Eye (tissue), 1 donor: ENCODE data around the gene MAP4.
A peak's percentile ranks its signal among the peaks of the same experiment; 100 is the strongest.
"Not testable (repeated sequence)": the region's sequence is repeated elsewhere in the genome, so short reads cannot be mapped to it uniquely, and the experiment has no call there.

Experiments
- DNase-seq: peaks from one replicate; pipeline ENCODE4 v3.0.0-alpha.2; 2015

The MAP4 gene

DNA sequence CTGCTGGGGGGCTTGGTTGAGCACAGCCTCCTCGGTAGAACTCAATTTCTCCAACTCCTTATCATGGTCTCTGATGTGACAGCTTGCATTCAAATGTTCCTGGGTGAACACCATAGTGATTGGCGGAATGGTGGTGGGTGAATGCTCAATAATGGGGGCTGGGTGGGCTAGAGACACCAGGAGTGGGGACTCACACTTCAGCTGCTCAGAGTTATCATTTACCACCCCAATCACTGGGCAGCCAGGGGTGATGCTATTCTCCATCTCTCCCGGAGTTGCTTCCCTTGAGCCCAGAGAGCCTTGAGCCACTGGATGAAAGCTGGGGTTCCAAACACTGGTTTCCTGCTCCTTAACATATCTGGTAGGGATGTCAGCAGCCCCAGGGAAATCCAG, 124.6 kb downstream of the MAP4 start:
- peak; percentile 36 for DNase-seq

DNA sequence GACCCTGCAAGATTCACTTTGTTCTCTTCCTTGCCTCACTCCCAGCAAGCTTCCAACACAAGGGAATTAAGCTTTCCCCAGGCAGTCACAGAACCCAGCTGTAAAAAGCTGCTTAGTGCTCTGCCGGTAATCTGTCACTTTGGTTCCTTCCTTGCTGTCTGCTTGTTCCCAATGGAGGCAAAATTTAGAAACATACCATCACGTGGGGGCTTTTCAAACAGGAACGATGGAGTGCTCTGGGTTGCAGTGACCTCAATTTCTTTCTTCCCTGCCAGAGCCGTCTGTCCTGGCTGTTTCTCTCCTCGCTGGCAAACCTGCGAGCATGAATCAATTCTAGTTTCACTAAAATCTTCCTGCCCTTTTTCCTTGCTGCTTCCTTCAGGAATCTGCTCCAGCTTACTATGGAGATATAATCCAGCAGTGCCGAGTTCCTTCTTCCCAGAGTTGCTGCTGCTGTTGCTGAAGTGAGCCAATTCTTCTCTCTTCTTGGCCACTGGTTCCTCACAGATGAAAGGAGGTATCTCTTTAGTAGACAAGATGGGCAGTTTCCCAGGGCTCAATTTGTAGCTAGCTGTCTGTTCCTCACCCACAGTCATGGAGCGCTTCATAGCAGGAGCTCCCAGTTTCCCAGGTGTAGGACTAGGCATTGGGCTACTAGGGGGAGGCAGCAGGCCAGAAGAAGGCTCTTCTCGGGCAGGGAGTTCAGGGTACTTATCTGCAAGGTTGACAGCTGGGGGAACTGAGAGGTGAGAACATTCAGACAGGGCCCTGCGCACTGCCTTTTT, 125.2 kb downstream of the MAP4 start:
- DNase-seq: no peak

DNA sequence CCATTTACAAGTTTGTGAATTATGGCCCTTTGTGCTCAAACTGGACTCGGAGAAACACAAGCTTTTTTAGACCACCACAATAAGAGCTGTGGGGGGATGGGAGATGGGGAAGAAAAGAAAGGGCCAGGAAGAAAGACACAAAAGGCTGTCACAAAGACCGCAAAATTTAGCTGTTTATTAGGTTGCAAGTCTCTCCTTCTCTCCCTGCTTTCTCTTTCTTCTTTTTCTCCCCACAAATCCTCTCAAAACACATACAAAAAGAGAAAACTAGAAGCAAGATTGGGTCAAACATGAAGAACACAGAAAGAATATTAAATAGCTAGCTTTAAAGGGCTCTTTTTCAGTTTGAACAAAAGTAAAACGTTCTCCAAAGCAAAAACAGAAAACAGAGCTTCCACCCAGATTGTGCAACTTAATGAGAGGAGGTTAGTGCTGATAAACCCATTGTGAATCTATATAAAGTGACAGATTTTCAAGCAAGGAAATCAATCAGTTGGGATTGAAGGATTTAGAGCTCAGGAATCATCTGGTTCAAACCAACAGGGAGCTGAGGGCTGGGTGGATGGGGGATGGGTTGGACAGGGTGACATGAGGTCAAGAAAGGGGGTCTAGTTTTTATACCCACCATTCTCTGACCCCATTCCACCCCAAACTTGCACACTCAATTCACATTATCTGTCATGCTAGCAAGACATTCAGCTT, 125.9 kb downstream of the MAP4 start:
- DNase-seq: peak; percentile 82

DNA sequence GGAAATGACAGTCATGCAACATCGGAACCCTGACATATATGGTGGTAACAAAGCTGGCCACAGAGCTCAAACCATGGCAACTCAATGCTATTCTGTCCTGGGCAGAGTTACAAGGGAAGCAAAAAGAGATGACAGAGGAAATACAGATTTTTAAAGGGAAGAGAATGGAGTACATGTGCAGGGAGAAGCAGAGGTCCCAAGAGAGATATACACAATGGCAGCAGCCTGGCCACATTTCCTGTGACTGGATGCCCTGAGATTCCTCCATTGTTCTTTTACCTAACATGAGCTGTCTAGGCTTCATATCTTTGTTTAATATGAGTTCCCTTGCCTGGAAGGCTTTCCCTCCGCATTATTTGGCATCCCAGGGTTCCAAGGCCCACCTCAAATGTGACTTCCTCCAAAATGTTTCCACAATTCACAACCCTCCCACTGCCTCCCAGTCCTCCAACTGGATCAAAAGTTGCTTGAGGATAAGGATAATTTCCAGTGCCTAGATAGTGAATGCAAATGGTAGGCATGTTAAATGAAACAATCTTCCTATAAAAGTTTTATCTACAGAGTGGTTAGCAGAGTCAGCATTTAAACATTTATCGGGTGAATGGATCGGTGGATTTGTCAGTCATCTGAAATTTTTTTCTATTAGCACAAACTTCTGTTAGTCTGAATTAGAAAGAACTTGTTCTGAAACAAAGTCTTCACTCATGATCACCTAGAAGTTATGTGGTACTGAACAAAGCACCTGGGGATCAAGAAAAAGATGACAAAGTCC, 127.0 kb downstream of the MAP4 start:
- peak; percentile 16 for DNase-seq

DNA sequence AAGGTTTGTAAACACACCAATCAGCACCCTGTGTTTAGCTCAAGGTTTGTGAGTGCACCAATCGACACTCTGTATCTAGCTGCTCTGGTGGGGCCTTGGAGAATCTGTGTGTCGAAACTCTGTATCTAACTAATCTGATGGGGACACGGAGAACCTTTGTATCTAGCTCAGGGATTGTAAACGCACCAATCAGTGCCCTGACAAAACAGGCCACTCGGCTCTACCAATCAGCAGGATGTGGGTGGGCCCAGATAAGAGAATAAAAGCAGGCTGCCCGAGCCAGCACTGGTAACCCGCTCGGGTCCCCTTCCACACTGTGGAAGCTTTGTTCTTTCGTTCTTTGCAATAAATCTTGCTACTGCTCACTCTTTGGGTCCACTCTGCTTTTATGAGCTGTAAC, 128.2 kb downstream of the MAP4 start:
- DNase-seq: not testable (repeated sequence)

DNA sequence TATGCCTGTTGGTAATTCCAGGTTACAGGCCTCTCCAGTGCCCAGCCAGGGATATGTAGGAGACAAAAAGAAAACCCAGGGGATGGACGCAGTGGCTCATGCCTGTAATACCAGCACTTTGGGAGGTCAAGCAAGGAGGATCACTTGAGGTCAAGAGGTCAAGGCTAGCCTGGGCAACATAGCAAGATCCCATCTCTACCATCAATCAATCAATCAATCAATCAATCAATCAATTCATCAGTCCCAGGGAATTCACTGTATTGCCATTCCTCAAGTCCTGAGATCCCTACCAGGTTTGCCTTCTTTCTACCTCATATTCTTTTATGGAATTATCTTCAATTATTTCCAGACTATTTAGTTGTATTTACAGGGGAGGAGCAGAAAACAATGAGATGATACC, 131.0 kb downstream of the MAP4 start:
- no peak for DNase-seq

DNA sequence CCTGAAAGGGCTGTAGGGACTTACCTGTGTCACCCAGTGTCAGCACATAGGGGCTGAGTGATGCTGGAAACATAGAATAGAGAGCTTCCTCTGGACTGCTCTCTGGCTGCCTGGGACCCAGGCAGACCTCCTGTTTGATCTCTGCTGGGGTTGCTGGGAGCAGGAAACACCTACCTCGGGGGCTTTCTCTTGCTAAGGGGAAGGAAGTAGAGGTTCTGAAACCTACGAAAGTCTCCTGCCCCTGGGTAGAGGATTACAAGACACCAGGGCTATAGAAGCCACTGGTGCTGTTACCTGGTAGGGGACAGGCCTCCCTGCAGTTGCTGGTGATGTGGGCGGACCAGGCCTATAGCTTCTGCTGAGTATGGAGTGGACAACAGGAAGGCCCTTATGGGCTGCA, 131.6 kb downstream of the MAP4 start:
- no peak for DNase-seq

DNA sequence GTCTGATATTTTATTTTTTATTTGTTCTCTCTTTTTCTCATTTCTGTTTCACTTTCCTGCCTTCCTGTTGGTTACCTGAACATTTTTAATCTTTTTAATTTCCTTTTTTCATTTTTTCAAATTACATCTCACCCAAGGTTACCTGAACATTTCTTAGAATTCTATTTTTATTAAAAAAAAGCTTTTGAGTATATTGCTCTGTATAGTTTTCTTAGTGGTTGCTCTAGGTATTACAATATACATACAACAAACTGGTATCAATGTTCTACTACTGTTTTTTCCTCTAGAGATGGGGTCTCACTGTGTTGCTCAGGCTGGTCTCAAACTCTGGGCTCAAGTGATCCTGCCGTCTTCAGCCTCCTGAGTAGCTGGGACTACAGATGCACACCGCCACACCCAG, 133.9 kb downstream of the MAP4 start:
- DNase-seq: no peak

DNA sequence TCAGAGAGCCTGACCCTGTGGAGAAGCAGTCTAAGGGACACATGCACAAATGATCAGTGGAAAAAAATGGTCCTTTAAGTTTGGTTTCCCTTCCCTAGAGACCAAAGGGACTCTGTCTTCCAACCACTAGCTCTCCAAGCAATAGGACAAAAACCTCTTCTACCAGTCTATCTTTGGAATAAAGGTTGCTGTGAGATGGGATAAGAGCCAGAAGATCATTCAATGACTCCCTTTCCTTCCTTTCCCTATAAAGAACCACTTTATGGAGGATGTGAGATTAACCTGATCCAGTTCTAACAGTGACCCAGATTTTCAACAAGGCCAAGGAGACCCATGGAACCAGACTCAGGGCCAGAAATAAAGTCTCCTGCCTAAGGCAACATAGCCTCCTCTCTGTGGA, 138.5 kb downstream of the MAP4 start:
- DNase-seq: no peak

DNA sequence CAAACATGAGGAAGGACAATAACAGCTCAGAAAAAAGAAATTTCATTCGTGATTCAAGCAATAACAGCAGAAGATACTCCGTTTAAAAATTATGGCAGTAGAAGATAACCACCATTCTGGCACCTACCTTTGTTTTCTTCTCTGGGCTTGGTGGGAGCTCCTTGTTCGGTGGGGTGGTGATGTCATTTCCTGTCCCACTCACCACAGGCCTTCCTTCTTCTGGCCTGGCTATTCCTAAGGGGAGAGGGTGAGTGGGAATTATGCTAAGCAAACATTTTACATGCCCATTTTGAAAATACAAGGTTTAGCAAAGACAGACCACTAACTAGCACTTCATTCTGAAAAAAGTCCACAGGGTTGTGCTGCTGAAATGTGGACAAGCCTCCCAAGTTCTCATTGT, 138.9 kb downstream of the MAP4 start:
- DNase-seq: no peak

DNA sequence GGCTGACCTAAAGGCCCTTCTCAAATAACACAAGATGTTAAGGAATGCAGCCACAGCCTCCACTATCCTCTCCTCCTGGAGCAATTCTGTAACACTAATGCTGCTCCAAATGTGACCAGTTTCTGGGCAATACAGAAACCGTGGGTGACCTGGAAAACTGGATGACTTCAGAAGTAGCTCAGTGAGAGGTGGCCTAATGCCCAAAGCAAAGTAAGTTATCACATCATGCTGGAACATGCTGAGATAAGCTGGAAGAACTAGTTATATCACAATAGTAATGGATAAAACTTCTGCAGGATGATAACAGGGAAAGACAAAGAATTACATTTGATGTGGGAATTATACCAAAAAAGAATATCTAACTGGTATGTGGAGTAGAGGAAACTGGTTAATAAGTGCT, 141.3 kb downstream of the MAP4 start:
- no peak for DNase-seq

DNA sequence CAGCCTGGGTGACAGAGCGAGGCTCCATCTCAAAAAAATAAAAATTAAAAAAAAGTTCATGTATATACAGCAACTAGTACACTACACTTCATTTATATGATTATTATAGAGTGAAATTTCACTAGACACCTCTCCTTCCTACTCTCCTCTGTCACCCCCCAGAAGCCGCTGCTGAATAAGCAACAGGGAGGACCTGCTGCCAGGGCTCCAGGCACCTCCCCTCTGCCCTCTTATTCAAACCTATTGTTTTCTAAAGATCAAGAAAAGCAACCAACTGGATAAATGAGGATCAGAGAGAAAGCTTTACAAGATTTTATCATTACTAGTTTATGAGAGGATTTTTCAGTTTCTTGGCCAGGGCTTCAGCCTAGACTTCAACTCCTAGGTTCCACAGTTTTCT, 141.8 kb downstream of the MAP4 start:
- no peak for DNase-seq

DNA sequence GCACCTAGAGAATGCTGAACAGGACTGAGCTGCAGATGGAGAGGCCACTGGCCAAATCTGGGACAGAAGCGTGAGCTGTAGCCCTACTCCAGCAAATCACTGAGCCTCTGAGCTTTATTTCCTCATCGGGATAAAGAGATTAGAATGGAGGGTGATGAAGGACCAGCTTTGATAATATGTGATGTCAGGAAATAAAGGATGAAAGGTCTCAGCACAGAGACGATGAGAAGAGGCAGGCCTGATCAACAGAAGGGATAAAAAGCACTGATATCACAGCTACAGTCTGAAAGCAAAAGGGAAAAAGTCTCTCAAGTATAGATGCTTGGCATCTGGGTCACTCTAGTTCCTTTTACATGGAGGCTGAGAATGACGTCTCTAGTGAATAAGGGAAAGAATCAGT, 143.3 kb downstream of the MAP4 start:
- no peak for DNase-seq

DNA sequence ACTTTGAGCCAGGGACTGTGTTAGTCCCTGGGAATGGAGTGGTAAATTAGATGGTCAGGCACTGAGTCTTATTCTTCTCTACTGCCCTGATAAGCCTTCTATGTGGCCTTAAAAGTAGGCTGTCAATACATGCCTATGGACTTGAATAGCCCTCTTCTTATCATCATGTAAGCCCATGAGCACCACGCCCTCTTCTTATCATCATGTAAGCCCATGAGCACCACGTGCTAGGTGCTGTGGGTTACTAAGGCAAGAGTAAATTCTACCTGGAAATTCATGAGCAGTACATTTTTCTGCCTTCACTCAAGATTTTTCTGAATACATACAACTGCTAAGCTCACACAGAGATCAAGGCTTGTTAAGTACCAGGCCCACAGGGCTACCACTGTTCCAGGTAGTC, 144.8 kb downstream of the MAP4 start:
- DNase-seq: no peak

DNA sequence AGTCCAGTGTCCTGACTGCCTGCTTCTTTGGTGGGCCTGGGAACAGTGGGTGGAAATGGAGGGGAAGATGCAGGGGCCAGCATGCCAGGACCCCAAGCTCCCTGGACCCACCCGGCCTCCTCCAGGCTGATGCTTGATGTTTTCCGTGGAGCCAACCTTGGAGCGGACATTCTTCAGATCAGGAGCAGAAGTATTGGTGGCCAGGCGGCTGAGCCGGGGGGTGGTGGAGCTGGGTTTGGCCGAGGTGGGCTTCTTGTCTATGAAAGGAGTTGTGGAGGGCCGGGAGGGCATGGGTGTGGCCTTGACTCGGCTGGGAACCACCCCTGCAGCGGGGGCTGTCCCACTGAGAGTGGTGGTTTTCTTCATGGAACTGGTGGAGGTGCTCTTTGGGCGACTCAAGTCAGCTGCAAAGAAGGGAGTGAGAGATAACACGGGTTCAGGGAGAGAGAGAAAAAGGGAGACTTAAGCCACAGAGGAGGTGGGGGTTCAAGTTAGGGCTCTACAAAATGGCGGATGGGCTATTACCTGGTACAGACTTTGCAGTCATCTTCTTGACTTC, 145.4 kb downstream of the MAP4 start:
- no peak for DNase-seq

DNA sequence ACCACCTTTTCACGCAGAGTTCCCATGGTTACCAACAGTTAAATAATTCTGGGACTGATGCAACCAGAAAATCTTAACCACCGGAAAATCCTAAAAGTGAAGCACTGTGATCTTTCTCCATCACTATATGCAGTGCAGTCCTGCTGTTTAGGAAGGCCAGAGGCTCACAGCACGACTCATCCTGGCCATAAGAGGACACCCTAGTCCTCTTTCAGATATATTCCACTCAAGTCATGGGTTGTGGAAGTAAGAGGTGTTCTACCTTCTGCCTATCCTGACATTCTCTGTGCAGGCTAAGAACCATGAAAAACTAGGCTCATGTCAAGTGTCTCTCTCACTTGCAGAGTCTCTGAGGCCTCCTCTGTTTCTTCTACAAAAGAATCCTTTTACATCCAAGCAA, 146.1 kb downstream of the MAP4 start:
- no peak for DNase-seq

DNA sequence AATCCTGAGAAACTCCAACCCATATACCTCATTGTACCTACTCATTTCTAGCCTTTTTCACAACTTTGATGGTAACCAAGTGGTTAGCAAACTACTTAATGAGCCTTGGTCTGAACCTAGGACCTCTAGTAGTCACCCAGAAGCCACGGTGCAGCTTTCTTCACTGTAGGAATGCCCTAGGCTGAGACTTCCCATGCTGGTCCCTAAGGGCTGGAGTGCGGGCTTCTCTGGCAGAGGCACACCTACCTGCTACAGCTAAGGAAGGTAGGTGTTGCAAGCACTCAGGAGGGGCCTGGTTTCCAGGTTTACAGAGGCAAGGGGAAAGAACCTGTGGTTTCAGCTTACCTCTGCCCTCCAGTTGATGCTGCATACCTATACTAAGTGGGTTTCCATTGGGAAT, 147.9 kb downstream of the MAP4 start:
- DNase-seq: no peak

DNA sequence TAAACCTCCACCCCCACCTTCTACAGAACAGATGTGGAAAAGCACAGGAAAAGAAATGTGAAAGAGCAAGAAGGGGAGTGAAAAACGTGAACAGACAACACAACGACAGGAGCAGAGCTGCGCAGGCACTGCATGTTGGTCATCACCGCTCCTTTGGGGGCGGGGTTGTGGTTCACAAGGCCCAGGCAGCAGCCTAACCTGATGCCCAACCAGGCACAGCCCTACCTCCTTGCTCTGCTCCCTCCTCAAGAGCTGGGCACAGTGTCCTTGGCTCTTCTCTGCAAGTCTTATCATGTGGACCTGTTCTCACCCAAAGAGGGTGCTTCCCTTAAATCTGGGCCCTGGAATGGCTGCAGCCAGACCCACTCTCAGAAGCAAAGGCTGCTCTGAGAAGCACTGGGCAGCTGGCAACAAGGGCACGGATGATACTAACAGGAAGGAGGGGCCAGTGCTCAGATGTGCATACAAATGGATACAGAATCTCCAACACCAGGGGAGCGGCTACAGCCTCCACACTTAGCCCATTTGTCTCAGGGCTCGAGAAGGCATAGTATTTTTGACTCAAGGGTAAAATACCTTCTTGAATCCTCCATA, 148.7 kb downstream of the MAP4 start:
- DNase-seq: no peak

DNA sequence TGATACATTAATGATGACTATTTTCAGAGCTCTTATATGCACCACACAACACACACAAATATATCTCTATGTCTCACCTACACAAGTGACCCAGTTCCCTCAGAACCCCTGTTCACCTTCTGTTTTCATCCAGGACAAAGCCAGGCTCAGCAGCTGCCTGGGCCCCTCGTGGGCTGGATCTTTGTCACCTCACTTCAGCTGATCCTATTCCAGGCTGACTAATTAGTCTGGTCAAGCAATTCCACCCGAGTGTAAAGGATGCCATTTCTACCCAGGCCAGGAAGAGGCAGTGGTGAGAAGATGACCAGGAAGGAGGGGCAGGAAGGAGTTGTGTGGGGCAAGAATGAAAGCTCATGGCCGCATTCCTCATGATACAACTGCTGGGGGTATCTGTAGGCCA, 151.0 kb downstream of the MAP4 start:
- DNase-seq: no peak

DNA sequence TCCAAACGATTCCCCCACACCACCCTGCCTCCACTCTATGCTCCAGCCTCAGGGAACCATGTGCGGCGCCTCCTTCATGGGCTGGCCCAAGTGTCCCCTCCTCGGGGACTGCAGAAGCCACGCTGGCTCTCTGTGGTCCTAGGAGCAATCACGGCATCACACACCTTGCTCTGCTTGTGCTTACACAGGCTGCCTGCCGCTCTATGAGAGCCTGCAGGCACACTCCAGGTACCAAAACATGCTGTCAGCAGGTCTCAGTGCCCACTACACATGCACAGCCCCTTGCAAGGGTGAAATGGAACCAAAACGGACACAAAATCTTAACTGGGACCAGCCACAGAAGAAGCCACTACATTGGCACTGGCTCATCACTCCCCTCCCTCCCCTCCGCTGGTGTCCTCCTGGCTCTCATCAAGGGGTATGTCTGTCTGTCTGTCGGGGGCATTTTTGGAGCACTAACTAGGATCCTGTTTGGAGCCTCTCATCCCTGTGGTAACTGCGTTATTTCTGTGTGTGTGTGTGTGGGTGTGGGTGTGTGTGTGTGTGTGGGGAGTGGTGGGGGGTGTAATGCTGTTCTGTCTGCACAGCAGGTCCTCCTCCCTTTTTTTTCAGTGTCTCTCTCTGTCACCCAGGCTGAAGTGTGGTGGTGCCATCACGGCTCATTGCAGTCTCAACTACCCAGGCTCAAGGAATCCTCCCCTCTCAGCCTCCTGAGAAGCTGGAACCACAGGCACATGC, 152.7 kb downstream of the MAP4 start:
- DNase-seq: no peak

DNA sequence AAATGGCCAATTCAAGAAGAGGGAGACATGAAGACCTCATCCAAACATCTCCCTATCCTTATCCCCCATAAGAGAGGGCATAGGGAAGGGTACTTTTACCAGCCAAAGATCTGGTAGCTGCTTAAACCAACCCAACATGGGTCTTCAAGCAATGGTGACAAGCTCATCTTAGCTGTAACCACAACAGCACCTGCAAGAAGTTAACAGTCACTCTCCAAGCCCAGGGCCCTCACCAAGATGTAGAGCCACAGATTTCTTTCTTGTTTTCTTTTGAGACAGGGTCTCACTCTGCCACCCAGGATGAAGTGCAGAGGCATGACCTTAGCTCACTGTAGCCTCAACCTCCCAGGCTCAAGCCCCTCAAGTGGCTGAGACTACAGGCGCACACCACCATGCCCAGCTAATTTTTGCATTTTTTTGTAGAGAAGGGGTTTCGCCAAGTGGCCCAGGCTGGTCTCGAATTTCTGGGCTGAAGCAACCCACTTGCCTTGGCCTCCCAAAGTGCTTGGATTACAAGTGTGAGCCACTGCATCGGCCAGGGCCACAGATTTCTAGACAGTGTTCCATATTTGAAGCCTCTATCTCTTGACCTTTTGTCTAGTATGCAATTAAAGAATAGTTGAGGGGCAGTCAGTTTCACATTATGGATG, 156.1 kb downstream of the MAP4 start:
- no peak for DNase-seq

DNA sequence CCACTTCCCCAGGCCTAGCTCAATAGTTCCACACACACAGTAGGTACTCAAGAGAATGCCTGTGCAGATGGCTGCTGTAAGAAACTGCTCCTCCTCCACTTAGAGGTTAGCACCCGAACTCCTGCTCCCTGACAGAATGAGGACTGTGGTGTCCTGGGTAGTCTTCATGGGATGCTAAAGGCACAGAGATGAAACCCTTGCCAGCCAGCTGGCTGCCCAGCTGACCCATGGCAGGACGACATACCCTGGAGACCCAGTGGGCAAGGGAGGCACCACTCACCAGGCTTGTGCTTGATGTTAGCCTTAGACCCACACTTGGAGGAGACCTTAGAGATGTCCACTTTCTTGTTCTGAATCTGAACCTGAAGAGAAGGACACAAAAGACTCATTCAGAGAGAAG, 159.1 kb downstream of the MAP4 start:
- no peak for DNase-seq
